HCT116 (cell line): ENCODE results near the gene PRR5L. TPM values are rescaled to one million over a fixed set of nuclear protein-coding genes. Genes with fewer than 3 reads are reported as not detected.

Source experiments
- ATAC-seq: fragments of 200-7000 bp; cut with Tn5 transposase; 2 replicates; pipeline ENCODE4 v1.9.1; 2020; ENCODE audit warnings: mild to moderate bottlenecking, moderate library complexity
- BruUV-seq: library from RNA; stranded (reverse); fragments of 400-500 nt; replicated peaks from 2 replicates; lab custom pipeline; 2021; lab: Mats Ljungman, UMichigan
- CTCF ChIA-PET: fragments of 300-600 bp; sonication (Branson Sonifier 250); formaldehyde crosslinking; loops from one replicate; lab custom pipeline; 2021; ENCODE audit warnings: antibody characterized with exemption; lab: Charles Lee
- POLR2A ChIA-PET: fragments of 300-600, 350-600 bp; sonication (Branson Sonifier 250); formaldehyde crosslinking; loops from one replicate; lab custom pipeline; 2021; ENCODE audit warnings: antibody characterized with exemption; lab: Charles Lee
- RAD21 ChIA-PET, 2 experiments: fragments of 300-600 bp; sonication (Branson Sonifier 250); formaldehyde crosslinking; loops; one replicate each; lab custom pipeline; 2023; ENCODE audit warnings: low total read pairs in 2 of 2; ENCODE audit not compliant: uncharacterized antibody in 2 of 2, unreplicated experiment in 2 of 2, low non-redundant PET in 1 of 2; lab: Charles Lee
- DNase-seq: peaks from one replicate; pipeline ENCODE4 v3.0.0-alpha.2; 2010; ENCODE audit warnings: low read depth, low spot score
- H2AFZ ChIP-seq: fragments of 200-600 bp; shearing (Covaris generic), sonication (generic); 2 replicates; pipeline ENCODE4 v1.6.1; 2017; ENCODE audit warnings: low read depth, mixed run types, mixed read lengths, antibody characterized with exemption, low read length; ENCODE audit not compliant: poor library complexity, severe bottlenecking
- H3K27ac ChIP-seq: 2 replicates; pipeline ENCODE4 v1.5.1; 2012; ENCODE audit warnings: low read depth, low read length
- H3K27me3 ChIP-seq: fragments of 200-600 bp; sonication (generic); 2 replicates; pipeline ENCODE4 v1.6.1; 2016; ENCODE audit warnings: mixed run types, low read length, mixed read lengths; ENCODE audit not compliant: insufficient read depth
- H3K36me3 ChIP-seq, 2 experiments: fragments of 200-500 bp in 1 of 2; fragments of 200-600 bp in 1 of 2; sonication (Bioruptor generic) in 1 of 2; sonication (generic) in 1 of 2; 2 replicates each; pipeline versions ENCODE4 v1.5.1 to v1.6.1; 2014 to 2016; ENCODE audit warnings: low read length in 2 of 2, inconsistent platforms in 1 of 2, mixed read lengths in 1 of 2, mixed run types in 1 of 2; ENCODE audit not compliant: insufficient read depth in 2 of 2, control insufficient read depth in 1 of 2
- H3K4me1 ChIP-seq, 2 experiments: fragments of 200-600 bp in 1 of 2; sonication (generic) in 1 of 2; 2 replicates each; pipeline versions ENCODE4 v1.5.1 to v1.6.1; 2012 to 2017; ENCODE audit warnings: low read length in 2 of 2, inconsistent platforms in 1 of 2, mild to moderate bottlenecking in 1 of 2, mixed read lengths in 1 of 2, mixed run types in 1 of 2, moderate library complexity in 1 of 2; ENCODE audit not compliant: insufficient read depth in 2 of 2, control insufficient read depth in 1 of 2
- H3K4me2 ChIP-seq: fragments of 200-600 bp; sonication (generic); 2 replicates; pipeline ENCODE4 v1.6.1; 2017; ENCODE audit warnings: mixed run types, low read length, mixed read lengths
- H3K4me3 ChIP-seq, 2 experiments: fragments of 200-600 bp in 1 of 2; sonication (generic) in 1 of 2; replicated peaks in 1 of 2; 2 replicates each; pipeline ENCODE4 v1.5.1; 2011 to 2016; ENCODE audit warnings: low read length in 2 of 2, control low read depth in 1 of 2, low read depth in 1 of 2, mild to moderate bottlenecking in 1 of 2, mixed read lengths in 1 of 2, mixed run types in 1 of 2
- H3K79me2 ChIP-seq: fragments of 200-600 bp; sonication (generic); 2 replicates; pipeline ENCODE4 v1.6.1; 2017; ENCODE audit warnings: mild to moderate bottlenecking, mixed run types, low read length, moderate library complexity, mixed read lengths; ENCODE audit not compliant: insufficient read depth
- H3K9ac ChIP-seq: fragments of 200-600 bp; sonication (generic); 2 replicates; pipeline ENCODE4 v1.6.1; 2016; ENCODE audit warnings: low read length, mixed read lengths
- H3K9me2 ChIP-seq: fragments of 200-600 bp; sonication (generic), shearing (Covaris generic); 2 replicates; pipeline ENCODE4 v1.6.1; 2017; ENCODE audit warnings: mixed run types, mild to moderate bottlenecking, moderate library complexity; ENCODE audit not compliant: insufficient read depth
- H3K9me3 ChIP-seq, 2 experiments: fragments of 200-500 bp in 1 of 2; fragments of 200-600 bp in 1 of 2; sonication (Bioruptor generic) in 1 of 2; sonication (generic) in 1 of 2; 2 replicates each; pipeline ENCODE4 v1.6.1; 2014 to 2017; ENCODE audit warnings: low read length in 2 of 2, mixed read lengths in 2 of 2, inconsistent platforms in 1 of 2, low read depth in 1 of 2, mild to moderate bottlenecking in 1 of 2, mixed run types in 1 of 2, moderate library complexity in 1 of 2; ENCODE audit not compliant: control insufficient read depth in 1 of 2, insufficient read depth in 1 of 2
- H4K20me1 ChIP-seq: fragments of 200-600 bp; sonication (generic), shearing (Covaris generic); 2 replicates; pipeline ENCODE4 v1.6.1; 2017; ENCODE audit warnings: mixed run types, mild to moderate bottlenecking, moderate library complexity; ENCODE audit not compliant: insufficient read depth
- CEBPB ChIP-seq: IDR thresholded peaks from 2 replicates; pipeline ENCODE4 v1.6.1; 2012; ENCODE audit warnings: low read depth
- CTCF ChIP-seq, 3 experiments: fragments of 200-600 bp in 1 of 3; sonication (generic) in 1 of 3; IDR thresholded peaks in 2 of 3; conservative IDR thresholded peaks in 1 of 3; 2 replicates each; pipeline ENCODE4 v1.5.1; 2012 to 2017; ENCODE audit warnings: low read depth in 2 of 3, low read length in 2 of 3, antibody characterized with exemption in 1 of 3, borderline replicate concordance in 1 of 3, control low read depth in 1 of 3, mild to moderate bottlenecking in 1 of 3, mixed read lengths in 1 of 3, mixed run types in 1 of 3, moderate library complexity in 1 of 3; ENCODE audit not compliant: insufficient read depth in 1 of 3
- EZH2 ChIP-seq: fragments of 200-600 bp; sonication (generic); IDR thresholded peaks from 2 replicates; pipeline ENCODE4 v1.6.1; 2017; ENCODE audit warnings: antibody characterized with exemption, mixed run types
- JUND ChIP-seq: IDR thresholded peaks from 2 replicates; pipeline ENCODE4 v1.6.1; 2012
- REST ChIP-seq: IDR thresholded peaks from 2 replicates; pipeline ENCODE4 v1.6.1; 2012; ENCODE audit warnings: low read depth
- SRF ChIP-seq: IDR thresholded peaks from 2 replicates; pipeline ENCODE4 v1.6.1; 2012; ENCODE audit warnings: low read depth
- TCF7L2 ChIP-seq: IDR thresholded peaks from 2 replicates; pipeline ENCODE4 v1.7.0; 2011; ENCODE audit warnings: borderline replicate concordance, inconsistent platforms; ENCODE audit not compliant: insufficient read depth, insufficient read length; ENCODE audit errors: extremely low read depth
- ZFX ChIP-seq: fragments of 450-650 bp; IDR thresholded peaks from 2 replicates; pipeline ENCODE4 v1.6.1; 2017
- ZNF274 ChIP-seq: fragments of 200-500 bp; sonication (Bioruptor generic); IDR thresholded peaks from 2 replicates; pipeline ENCODE4 v1.6.1; 2014; ENCODE audit warnings: mild to moderate bottlenecking, low read depth, low read length, inconsistent platforms
- intact Hi-C: fragments of 100-400 bp; cut with micrococcal nuclease; formaldehyde crosslinking; loops from 2 replicates; pipeline ENCODE4 v1.10.0; 2022
- total RNA-seq: library from RNA; stranded (reverse); gene quantifications from one replicate; pipeline ENCODE4 v1.2.1, GENCODE V29; 2021; ENCODE audit not compliant: unreplicated experiment
- TF ChIP-seq, protein P1 (sequence below): IDR thresholded peaks from 2 replicates; pipeline ENCODE4 v1.6.1; 2011; ENCODE audit warnings: mild to moderate bottlenecking, low read length, moderate library complexity; ENCODE audit not compliant: insufficient replicate concordance; ENCODE audit errors: extremely low read depth
- TF ChIP-seq, protein P2 (sequence below): IDR thresholded peaks from 2 replicates; pipeline ENCODE4 v1.6.1; 2012
- TF ChIP-seq, protein P3 (sequence below): IDR thresholded peaks from 2 replicates; pipeline ENCODE4 v1.6.1; 2012

Gene PRR5L
- total RNA-seq, 1 experiment from 2014 or later: 0.47 TPM

- H2AFZ ChIP-seq: no peak overlapping the region
- ATAC-seq: peak; percentile 58; the same call in 1 of the 2 replicates
- no peaks in the 10 kb centered on the region for H3K9me3 ChIP-seq
- no peak overlapping the region for H3K9ac ChIP-seq
- H4K20me1 ChIP-seq: no peaks in the 10 kb centered on the region
- TF ChIP-seq EZH2 (no peak), SRF (no peak), ZFX (no peak), ZNF274 (no peak), CEBPB (no peak), REST (no peak), CTCF (IDR thresholded peaks at IDR 0.05 in 2 of 3, conservative IDR thresholded peaks at IDR 0.05 in 1 of 3; ENCODE audit: borderline replicate concordance in 1 of 3, insufficient read depth in 1 of 3, low read depth in 2 of 3, low read length in 2 of 3) (no peak), TCF7L2 (no peak), JUND (no peak)
- TF ChIP-seq, protein P1, sequence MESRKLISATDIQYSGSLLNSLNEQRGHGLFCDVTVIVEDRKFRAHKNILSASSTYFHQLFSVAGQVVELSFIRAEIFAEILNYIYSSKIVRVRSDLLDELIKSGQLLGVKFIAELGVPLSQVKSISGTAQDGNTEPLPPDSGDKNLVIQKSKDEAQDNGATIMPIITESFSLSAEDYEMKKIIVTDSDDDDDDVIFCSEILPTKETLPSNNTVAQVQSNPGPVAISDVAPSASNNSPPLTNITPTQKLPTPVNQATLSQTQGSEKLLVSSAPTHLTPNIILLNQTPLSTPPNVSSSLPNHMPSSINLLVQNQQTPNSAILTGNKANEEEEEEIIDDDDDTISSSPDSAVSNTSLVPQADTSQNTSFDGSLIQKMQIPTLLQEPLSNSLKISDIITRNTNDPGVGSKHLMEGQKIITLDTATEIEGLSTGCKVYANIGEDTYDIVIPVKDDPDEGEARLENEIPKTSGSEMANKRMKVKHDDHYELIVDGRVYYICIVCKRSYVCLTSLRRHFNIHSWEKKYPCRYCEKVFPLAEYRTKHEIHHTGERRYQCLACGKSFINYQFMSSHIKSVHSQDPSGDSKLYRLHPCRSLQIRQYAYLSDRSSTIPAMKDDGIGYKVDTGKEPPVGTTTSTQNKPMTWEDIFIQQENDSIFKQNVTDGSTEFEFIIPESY: no peak
- TF ChIP-seq, protein P2, sequence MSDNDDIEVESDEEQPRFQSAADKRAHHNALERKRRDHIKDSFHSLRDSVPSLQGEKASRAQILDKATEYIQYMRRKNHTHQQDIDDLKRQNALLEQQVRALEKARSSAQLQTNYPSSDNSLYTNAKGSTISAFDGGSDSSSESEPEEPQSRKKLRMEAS: no peak
- TF ChIP-seq, protein P3, sequence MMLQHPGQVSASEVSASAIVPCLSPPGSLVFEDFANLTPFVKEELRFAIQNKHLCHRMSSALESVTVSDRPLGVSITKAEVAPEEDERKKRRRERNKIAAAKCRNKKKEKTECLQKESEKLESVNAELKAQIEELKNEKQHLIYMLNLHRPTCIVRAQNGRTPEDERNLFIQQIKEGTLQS: no peak
- TF ChIP-seq, all 23 proteins: peak for 0
- POLR2A ChIA-PET: no interaction called here
- Histone ChIP-seq H3K4me3 (no peak overlapping the region), H3K79me2 (no peaks in the 10 kb centered on the region), H3K9me2 (no peaks in the 10 kb centered on the region), H3K4me1 (no peaks in the 10 kb centered on the region; a peak in 1 of 4 replicates), H3K27me3 (peaks cover 16% of the 10 kb centered on the region; the same call in 1 of the 2 replicates), H3K4me2 (no peak overlapping the region), H3K36me3 (no peaks in the 10 kb centered on the region), H3K27ac (no peak overlapping the region)
- intact Hi-C loops: loop anchor here (10.0 kb wide), 1 partner anchor 975 kb away; no protein-coding TSS in a partner anchor
- CTCF ChIA-PET: interaction anchor here (2.7 kb wide), 1 partner anchor 23 kb away, joined by 9 read pairs; no protein-coding TSS in a partner anchor
- no TSS peak for BruUV-seq
- RAD21 ChIA-PET: no interaction called here
- DNase-seq: no peak
Observed at GRCh38 chr11:36469881-36470802, 174.1 kb downstream of the PRR5L start.
